Activated gamma-delta T cell (primary cell): Measurements from ENCODE around the gene ZSCAN12.
"Not testable (repeated sequence)": the region's sequence is repeated elsewhere in the genome, so short reads cannot be mapped to it uniquely, and the experiment has no call there.

Experiments
- DNase-seq: peaks from one replicate; lab custom pipeline; 2025; lab: John Stamatoyannopoulos, UW
- total RNA-seq, 2 donors: gene quantifications; one replicate each; lab custom pipeline; 2026; lab: John Stamatoyannopoulos, UW

ZSCAN12 gene
- 36.4 to 44.7 reads per million in 2 donors for total RNA-seq

- peak; percentile 63 for DNase-seq
Measured at GRCh38 chr6:28399350-28400121, at the start of gene ZSCAN12. Gene ZSCAN12 (minus strand): TSS chr6:28399747. CDS start chr6:28398405, 1,342 bp downstream.

- DNase-seq: no peak
Measured at GRCh38 chr6:28449056-28449455, 49.5 kb upstream of the ZSCAN12 start.

DNA sequence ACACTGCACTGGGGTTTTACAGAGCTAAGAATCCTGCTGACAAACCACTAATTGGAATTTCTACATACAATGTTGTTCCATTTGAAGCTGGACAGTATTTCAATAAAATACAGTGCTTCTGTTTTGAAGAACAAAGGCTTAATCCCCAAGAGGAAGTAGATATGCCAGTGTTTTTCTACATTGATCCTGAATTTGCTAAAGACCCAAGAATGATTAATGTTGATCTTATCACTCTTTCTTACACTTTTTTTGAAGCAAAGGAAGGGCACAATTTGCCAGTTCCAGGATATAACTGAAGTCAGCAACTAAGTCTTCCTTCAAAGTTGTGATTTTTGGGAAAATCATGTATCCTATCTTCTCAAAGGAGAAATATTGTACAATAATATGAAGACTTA is 48.0 kb upstream of the ZSCAN12 start:
- DNase-seq: not testable (repeated sequence)

DNA sequence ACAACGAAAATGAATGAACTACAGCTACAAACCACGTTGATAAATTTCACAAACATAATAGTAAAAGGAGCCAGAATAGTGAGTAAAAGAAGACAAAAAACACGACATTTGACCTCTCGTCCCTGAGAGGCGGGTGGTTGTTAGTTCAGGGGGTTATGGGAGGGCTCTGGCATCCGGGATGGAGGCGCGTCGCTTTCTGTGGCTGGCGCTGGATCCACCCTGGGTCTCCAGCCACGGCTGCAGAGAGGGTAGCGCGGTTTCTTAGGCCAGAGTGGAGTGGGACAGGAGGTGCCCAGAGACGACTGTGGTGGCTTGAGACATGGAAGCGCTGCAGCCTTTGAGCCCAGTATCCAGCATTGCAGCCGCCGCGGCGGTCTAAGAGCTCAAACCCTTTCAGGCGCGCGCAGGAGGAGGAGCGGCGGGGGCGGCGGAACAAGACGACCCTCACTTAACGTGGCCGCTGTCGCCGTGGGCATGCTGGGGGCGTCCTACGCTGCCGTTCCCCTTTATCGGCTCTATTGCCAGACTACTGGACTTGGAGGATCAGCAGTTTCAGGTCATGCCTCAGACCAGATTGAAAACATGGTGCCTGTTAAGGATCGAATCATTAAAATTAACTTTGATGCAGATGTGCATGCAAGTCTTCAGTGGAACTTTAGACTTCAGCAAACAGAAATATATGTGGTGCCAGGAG is 47.4 kb upstream of the ZSCAN12 start:
- DNase-seq: no peak

DNA sequence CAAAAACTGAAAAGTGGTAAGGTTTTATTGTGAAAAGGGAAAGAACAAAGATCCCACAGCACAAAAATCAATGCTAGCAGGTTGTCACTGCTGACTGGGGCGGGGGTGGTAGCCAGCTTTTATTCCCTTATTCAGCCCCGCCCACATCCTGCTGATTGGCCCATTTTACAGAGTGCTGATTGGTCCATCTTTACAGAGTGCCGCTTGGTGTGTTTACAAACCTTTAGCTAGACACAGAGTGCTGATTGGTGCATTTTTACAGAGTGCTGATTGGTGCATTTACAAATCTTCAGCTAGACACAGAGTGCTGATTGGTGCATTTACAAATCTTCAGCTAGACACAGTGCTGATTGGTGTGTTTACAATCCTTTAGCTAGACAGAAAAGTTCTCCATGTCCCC is 45.2 kb upstream of the ZSCAN12 start:
- DNase-seq: not testable (repeated sequence)

DNA sequence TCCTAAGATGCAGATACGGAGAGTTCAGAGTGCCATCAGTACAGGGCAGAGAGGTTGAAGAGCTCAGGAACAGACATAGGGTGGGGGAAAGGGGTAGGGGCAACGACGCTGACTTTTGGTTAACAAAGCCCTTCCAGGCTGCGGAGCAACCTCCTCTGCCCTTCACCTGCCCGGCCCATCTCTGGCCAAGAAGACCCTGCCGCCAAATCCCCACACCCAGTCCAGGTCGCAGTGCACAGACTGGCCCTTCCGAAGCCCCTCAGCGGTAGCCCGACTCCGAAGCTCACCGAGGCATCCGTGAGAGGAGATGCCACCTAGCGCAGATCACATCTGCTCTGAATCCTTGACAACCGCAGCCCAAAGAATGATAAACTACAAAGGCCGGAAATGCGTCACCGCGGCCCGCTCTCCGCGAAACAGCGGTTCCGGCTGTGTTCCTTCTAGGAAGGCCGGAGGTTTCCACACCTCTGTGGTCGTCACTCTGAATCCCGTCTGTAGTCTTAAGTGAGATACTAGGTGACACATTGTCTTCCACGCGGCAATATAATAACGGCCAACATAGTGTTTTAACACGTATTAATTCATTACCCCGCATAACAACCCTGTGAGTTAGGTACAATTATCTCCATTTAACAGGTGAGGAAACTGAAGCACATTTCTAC is 43.7 kb upstream of the ZSCAN12 start, which contains the start of gene ZSCAN23:
ZSCAN23 (minus strand) TSS at position 380 of the 662 bp plus-strand sequence. CDS start 7,225 bp downstream, outside the sequence.
- DNase-seq: peak; percentile 70

DNA sequence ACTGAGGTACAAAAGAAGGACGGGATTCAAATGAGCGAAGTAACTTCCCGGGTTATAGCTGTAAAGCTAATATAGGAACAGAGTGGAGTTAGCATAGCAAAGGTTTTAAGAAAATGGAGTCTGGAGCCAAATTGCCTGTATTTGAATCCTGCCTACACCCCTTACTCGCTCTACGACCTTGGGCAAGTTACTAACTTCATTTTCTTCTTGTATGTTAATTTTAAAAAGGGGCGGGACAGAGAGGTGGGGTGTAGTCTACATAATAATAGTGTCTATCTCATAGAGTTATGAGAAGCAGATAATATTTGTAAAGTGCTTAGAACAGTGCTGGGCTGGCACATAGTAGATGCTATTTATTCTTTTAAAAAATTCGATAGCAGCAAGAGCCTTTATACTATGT is 43.0 kb upstream of the ZSCAN12 start:
- DNase-seq: no peak

GRCh38 chr6:28436404-28436803 is 36.9 kb upstream of the ZSCAN12 start:
- DNase-seq: no peak

DNA sequence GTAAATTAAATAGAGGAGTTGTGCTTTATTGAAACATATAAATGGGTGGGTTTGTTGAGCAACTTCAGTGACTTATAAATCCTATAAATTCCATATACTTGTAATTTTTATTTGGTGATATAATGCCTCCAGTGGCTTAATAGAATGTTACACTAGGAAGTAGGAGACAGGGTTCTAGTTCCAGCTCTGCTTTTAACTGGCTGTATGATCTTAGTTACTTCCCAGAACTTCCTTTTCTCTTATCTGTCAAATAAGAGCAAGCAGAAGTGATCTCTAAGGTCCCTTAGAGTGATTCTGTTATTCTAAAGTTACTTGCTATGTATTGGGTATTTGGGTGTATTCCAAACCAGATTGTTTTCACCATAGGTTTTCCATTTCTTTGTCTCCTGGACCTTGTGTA is 33.6 kb upstream of the ZSCAN12 start:
- no peak for DNase-seq

DNA sequence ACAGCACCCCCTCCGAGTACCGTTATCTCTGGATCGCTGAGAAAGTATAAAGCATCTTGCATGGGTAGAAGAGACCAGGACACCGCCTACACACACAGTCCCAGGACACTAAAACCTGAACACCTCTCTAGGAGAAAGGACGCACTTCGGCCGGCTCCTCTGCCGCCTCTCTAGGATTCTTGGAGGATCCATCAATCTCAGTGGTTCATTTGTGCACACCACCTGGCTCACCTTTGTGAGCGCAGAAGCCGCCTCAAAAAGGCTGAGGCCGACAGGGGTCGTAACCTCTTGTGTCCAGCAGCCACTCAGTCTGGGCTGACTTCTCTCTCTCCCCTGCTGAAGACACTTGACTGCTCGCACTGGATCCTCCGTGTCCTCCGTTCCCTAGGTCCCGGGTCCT is 30.2 kb upstream of the ZSCAN12 start:
- DNase-seq: no peak

DNA sequence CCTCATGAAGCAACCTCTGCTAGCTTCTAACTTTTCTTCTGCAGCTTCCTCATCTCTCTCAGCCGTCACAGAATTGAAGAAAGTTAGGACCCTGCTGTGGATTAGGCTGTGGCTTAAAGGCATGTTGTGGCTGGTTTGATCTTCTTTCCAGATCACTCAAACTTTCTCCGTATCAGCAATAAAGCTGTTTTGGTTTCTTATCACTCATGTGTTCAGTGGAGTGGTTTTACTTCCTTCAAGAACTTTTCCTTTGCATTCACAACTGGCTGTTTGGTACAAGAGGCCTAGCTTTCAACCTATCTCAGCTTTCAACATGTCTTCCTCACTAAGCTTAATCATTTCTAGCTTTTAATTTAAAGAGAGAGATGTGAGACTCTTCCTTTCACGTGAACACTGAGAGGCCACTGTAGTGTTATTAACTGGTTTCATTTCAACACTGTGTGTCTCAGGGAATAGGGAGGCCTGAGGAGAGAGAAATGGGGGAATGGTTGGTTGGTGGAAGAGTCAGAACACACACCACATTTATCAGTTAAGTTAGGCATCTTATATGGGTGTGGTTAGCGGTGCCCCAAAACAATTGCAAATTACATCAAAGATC is 26.5 kb upstream of the ZSCAN12 start:
- DNase-seq: no peak

GRCh38 chr6:28424163-28424562 is 24.6 kb upstream of the ZSCAN12 start:
- no peak for DNase-seq

DNA sequence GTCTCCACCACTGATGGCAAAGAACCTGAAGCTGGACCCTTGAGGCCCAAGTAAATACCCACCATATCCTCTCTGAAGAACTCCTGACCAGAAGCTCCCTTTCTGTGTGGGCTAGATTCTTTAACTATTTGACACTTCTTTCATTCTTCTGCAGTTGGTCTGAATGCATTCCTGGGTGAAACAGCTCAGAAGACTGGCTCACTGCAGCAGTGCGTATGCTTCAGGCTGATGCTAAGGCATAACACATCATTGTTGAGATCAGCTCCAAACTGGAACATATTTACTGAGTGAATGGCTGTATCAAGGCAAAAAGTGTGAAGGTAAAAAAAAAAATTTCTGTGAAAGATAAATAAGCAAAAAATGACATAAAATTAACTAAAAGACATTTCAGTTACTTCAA is 24.0 kb upstream of the ZSCAN12 start:
- DNase-seq: no peak

GRCh38 chr6:28413681-28414080 is 14.1 kb upstream of the ZSCAN12 start:
- DNase-seq: no peak

GRCh38 chr6:28410767-28411166 is 11.2 kb upstream of the ZSCAN12 start:
- no peak for DNase-seq

GRCh38 chr6:28408076-28408802 is 8.7 kb upstream of the ZSCAN12 start:
- no peak for DNase-seq

DNA sequence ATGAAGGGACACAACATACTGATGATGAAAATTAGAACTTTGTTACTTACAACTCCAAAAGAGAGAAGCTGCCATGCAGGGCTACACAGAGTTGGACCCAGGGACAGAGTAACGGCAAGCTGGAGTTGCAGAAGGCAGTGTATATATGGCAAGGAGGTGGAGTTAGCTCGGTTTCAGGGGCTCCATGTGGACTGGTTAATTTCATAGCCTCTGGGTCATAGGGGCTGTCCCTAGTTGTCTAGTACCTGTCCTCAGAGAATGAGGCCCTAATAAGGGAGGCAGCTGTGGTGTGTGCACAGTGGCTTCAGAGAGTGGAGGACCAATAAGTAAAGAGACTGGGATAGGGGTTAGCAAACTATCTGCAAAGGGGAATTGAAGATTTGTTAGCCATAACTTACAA is 7.9 kb upstream of the ZSCAN12 start:
- no peak for DNase-seq

DNA sequence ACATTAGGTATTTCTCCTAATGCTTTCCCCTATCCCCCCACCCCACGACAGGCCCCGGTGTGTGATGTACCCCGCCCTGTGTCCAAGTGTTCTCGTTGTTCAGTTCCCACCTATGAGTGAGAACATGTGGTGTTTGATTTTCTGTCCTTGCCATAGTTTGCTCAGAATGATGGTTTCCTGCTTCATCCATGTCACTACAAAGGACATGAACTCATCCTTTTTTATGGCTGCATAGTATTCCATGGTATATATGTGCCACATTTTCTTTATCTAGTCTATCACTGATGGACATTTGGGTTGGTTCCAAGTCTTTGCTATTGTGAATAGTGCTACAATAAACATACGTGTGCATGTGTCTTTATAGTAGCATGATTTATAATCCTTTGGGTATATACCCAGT is 4.4 kb upstream of the ZSCAN12 start:
- DNase-seq: not testable (repeated sequence)

DNA sequence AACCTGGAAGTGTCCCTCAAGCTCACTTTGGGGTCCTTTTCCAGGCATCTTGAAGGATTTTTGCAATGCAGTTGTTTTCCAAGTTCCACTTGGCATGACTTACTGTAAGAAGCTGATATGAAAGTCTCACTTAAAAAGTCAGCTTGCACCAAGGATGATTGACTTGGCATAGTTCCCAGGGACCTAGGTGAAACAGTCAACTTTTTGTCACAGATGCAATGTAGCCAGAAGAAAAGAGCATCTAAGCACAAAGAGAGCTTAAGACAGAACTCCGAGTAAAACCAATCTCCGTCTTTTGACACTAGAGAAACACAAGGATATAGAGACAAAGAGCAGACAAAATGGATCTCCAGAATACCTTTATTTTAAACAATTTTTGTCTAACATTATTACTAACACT is 2.6 kb upstream of the ZSCAN12 start:
- DNase-seq: no peak

DNA sequence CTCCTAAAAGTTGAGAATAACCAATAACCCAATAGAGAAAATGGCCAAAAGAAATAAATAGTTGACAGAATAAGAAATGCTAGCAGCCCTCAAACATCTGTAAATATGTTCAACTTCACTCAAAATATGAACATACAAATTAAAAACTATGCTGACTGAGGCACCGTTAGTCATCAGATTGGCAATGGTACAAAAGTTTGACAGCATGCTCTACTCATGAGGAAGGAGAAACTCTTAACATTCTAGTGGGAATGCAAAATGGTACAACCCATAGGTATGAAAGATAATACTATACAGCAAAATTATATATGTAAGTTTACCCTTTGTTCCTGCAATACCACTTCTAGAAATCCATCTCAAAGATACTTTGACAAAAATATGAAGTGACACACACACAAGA is 1.6 kb upstream of the ZSCAN12 start:
- DNase-seq: no peak

DNA sequence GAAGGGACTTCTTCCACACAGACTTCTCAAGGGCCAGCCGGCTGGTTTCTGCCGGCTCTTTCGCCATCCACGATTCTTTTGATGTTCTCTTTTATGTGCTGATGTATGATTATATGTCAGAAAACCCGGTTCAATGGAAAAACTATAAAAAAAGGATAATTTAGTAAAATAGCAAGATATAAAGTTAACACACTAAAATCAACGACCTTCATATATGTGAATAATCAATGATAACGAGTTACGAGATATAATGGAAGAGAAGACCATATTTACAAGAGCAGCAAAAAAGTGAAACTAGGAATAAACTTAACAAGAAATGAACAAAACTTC is 540 bp upstream of the ZSCAN12 start:
- DNase-seq: no peak

- no peak for DNase-seq
Measured at GRCh38 chr6:28395918-28396317, 3.6 kb downstream of the ZSCAN12 start.
